AG04450 (cell line): ENCODE data around the gene TRMT112. TPM values are rescaled to one million over a fixed set of nuclear protein-coding genes. Genes with fewer than 3 reads are reported as not detected.

Experiments
- CTCF ChIA-PET: fragments of 300-600, 350-600 bp; formaldehyde crosslinking; extraction: SDS; loops from one replicate; lab custom pipeline; 2022; ENCODE audit warnings: antibody characterized with exemption, inconsistent platforms; lab: Charles Lee
- POLR2A ChIA-PET: fragments of 350-600 bp; formaldehyde crosslinking; extraction: SDS; loops from one replicate; lab custom pipeline; 2021; ENCODE audit warnings: antibody characterized with exemption, inconsistent platforms; lab: Yijun Ruan, JAX
- DNase-seq: peaks from one replicate; pipeline ENCODE4 v3.0.0-alpha.2; 2011; ENCODE audit warnings: low read depth, low spot score
- H3K27ac ChIP-seq: one replicate; pipeline ENCODE4 v1.5.1; 2012; ENCODE audit warnings: low read depth, low read length, control low read depth
- H3K27me3 ChIP-seq: one replicate; pipeline ENCODE4 v1.6.0; 2012; ENCODE audit warnings: low read length; ENCODE audit not compliant: control insufficient read depth, insufficient read depth
- H3K4me3 ChIP-seq: 2 replicates; pipeline ENCODE4 v1.5.1; 2011; ENCODE audit warnings: mild to moderate bottlenecking, low read depth, low read length, control low read depth
- H3K9me3 ChIP-seq: 2 replicates; pipeline ENCODE4 v1.5.1; 2012; ENCODE audit warnings: low read length; ENCODE audit not compliant: control insufficient read depth, insufficient read depth
- polyA plus RNA-seq: library from polyadenylated mRNA; depleted of rRNA; stranded (reverse); fragments of >200 nt; gene quantifications from 2 replicates; pipeline ENCODE4 v1.2.3, GENCODE V29; 2011
- TF ChIP-seq, protein P1 (sequence below): IDR thresholded peaks from 2 replicates; pipeline ENCODE4 v1.5.1; 2011; ENCODE audit warnings: low read depth, low read length, control low read depth, inconsistent platforms

Gene TRMT112
- polyA plus RNA-seq, 1 experiment: 194 TPM

DNA sequence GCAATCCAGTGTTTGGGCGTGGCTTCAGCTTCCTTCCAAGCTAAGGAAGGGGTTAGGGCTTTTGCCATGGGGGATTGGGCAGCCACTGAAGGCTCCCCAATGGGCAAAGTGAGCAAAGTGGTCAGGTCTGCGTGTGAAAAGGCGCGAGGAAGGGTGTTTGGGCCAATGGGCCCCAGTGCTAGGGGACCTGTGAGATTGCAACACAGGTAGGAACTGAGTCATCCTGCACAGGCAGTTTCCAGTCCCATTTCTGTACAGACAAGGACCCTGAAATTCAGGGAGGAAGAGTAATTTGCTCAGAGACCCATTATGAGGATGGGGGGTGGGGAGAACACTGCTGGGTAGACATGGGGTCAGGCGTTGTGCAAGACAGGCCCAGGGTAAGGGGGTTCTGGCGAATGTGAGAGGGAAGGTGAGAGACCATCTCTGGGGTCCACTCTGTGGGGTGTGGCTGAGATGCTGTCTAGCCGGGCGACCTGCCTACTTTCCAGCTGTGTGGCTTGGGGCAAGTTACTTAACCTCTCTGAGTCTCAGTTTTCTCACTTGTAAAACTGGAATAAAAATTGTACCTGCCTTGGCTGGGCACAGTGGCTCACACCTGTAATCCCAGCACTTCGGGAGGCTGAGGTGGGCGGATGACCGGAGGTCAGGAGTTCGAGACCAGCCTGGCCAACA is 30.0 kb upstream of the TRMT112 start:
- H3K9me3 ChIP-seq: no peaks in the 10 kb centered on the region
- CTCF ChIA-PET: interaction anchor here (1.6 kb wide), 1 partner anchor 46 kb away, joined by 5 read pairs; no protein-coding TSS in a partner anchor
- TF ChIP-seq, protein P1, sequence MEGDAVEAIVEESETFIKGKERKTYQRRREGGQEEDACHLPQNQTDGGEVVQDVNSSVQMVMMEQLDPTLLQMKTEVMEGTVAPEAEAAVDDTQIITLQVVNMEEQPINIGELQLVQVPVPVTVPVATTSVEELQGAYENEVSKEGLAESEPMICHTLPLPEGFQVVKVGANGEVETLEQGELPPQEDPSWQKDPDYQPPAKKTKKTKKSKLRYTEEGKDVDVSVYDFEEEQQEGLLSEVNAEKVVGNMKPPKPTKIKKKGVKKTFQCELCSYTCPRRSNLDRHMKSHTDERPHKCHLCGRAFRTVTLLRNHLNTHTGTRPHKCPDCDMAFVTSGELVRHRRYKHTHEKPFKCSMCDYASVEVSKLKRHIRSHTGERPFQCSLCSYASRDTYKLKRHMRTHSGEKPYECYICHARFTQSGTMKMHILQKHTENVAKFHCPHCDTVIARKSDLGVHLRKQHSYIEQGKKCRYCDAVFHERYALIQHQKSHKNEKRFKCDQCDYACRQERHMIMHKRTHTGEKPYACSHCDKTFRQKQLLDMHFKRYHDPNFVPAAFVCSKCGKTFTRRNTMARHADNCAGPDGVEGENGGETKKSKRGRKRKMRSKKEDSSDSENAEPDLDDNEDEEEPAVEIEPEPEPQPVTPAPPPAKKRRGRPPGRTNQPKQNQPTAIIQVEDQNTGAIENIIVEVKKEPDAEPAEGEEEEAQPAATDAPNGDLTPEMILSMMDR: no peak
- POLR2A ChIA-PET: no interaction called here
- no peak overlapping the region for H3K27ac ChIP-seq
- no peaks in the 10 kb centered on the region for H3K27me3 ChIP-seq
- no peak for DNase-seq
- H3K4me3 ChIP-seq: no peak overlapping the region

DNA sequence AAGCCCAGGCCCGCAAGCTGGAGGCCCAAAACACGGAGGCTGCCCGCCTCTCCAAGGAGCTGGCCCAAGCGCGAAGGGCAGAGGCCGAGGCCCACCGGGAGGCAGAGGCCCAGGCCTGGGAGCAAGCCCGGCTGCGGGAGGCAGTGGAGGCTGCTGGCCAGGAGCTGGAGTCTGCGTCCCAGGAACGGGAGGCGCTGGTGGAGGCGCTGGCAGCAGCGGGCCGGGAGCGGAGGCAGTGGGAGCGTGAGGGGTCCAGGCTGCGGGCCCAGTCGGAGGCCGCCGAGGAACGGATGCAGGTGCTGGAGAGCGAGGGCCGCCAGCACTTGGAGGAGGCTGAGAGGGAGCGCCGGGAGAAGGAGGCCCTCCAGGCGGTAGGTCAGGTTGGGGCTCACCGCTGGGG is 27.4 kb upstream of the TRMT112 start:
- TF ChIP-seq, protein P1: no peak
- CTCF ChIA-PET: interaction anchor here (1.3 to 1.9 kb wide), 2 partner anchors 10 to 41 kb away, joined by 3 to 18 read pairs; no protein-coding TSS in a partner anchor
- peaks cover 4% of the 10 kb centered on the region; the same call in 1 of the 2 replicates for H3K9me3 ChIP-seq

DNA sequence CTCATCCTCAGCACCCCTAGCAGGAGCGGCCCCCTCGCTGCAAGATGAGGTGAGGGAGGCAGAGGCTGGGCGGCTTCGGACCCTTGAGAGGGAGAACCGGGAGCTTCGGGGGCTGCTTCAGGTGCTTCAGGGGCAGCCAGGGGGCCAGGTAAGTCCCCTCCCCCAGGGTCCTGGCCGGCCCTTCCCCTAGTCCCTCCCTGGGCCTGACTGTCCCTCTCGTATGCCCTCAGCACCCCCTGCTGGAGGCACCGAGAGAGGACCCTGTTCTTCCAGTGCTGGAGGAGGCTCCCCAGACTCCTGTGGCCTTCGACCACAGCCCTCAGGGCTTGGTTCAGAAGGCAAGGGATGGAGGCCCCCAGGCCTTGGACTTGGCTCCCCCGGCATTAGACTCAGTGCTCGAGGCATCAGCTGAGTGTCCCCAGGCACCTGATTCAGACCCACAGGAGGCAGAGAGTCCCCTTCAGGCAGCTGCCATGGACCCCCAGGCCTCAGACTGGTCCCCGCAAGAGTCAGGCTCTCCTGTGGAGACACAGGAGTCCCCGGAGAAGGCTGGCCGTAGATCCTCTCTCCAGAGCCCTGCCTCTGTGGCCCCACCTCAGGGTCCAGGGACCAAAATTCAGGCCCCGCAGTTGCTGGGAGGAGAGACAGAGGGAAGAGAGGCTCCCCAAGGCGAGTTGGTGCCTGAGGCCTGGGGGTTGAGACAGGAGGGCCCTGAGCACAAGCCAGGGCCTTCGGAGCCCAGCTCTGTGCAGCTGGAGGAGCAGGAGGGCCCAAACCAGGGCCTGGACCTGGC is 26.6 kb upstream of the TRMT112 start:
- Histone ChIP-seq H3K4me3 (no peak overlapping the region), H3K27ac (no peak overlapping the region), H3K27me3 (no peaks in the 10 kb centered on the region), H3K9me3 (peaks cover 4% of the 10 kb centered on the region; the same call in 1 of the 2 replicates)
- DNase-seq: no peak
- POLR2A ChIA-PET: no interaction called here
- TF ChIP-seq, protein P1: peak; percentile 25; the same call in 1 of the 2 replicates
- CTCF ChIA-PET: interaction anchor here (0.5 to 4.9 kb wide), 2 partner anchors 12 to 43 kb away, joined by 4 to 86 read pairs; no protein-coding TSS in a partner anchor

More for the DNA sequence above, 27.4 kb upstream of the TRMT112 start:
- Histone ChIP-seq H3K27me3 (no peaks in the 10 kb centered on the region), H3K4me3 (no peak overlapping the region), H3K27ac (no peak overlapping the region)
- DNase-seq: no peak
- POLR2A ChIA-PET: no interaction called here

DNA sequence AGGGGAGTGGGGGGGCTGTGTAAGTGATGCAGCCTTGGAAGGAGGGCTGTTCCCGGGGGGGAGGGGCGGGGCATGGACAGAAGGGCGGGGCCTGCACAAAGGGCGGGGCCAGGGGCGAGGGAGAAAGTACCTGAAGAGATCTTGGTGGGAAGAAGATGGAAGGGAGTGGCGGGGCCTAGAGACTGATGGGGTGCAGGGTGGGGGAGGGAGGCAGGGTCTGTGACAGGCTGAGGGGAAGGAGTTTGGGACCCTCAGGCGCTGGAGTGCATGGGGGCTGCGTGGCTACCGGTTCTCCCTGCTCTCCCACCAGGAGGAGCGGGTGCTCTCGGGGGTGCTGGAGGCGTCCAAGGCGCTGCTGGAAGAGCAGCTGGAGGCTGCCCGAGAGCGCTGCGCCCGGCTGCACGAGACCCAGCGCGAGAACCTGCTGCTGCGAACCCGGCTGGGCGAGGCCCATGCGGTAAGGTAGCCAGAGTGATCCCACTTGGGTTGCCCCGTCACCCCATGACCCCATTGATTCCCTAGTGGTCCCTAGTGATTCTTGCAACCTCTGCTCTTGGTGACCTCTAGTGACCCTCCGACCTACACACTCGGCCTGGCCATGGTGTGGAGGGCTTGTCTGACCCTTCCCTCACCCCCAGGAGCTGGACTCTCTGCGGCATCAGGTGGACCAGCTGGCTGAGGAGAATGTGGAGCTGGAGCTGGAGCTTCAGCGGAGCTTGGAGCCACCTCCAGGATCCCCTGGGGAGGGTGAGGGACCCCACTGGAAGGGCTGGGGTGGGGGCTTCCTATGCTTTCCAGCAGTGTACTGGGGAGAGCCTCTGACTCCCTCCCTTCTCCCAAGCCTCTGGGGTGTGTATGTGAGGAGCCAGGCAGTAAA is 25.7 kb upstream of the TRMT112 start:
- TF ChIP-seq, protein P1: no peak
- peak overlapping the region; percentile 21; the same call in 1 of the 2 replicates for H3K4me3 ChIP-seq
- ChIA-PET POLR2A (interaction anchor here (0.6 to 1.5 kb wide), 5 partner anchors 8 to 39 kb away, joined by 4 to 12 read pairs (median 5); partner anchors contain the start of genes PRDX5 and TRMT112), CTCF (interaction anchor here (0.9 to 4.9 kb wide), 6 partner anchors 11 to 47 kb away, joined by 3 to 86 read pairs (median 5); no protein-coding TSS in a partner anchor)
- no peaks in the 10 kb centered on the region for H3K27me3 ChIP-seq
- DNase-seq: no peak
- no peak overlapping the region for H3K27ac ChIP-seq
- H3K9me3 ChIP-seq: peaks cover 4% of the 10 kb centered on the region; the same call in 1 of the 2 replicates
